ENCODE data around the gene GNB1L.

GNB1L gene

GRCh38 chr22:19791894-19792293, 62.8 kb downstream of the GNB1L start:
- DNase-seq (ENCODE audit: insufficient read length, low spot score) (no peak), FAIRE-seq (no peak)
- no peak for TF ChIP-seq CTCF (IDR thresholded peaks at IDR 0.05; ENCODE audit: insufficient read depth, missing control alignments)

DNA sequence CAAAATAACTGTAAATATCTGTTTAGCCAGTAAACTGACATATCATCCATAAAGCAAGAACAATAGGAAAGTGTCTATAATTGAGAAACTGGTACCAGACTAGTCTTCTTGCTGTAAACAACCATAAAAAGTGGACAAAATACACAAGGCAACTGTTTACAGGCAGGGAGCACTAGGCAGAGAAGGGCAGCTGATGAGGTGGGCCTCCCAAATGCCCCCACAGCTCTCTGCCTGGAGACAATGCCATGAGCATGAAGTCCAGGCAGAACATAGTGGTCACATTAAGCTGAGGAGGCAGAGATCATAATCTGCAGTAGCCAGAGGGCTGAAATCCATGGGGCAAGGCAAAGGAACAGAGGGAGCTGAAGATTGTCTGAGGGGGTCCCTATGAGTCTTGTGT, 63.4 kb downstream of the GNB1L start:
- no peak for FAIRE-seq
- TF ChIP-seq CTCF (IDR thresholded peaks at IDR 0.05; ENCODE audit: insufficient read depth, missing control alignments), result no peak
- no peak for DNase-seq (ENCODE audit: insufficient read length, low spot score)

DNA sequence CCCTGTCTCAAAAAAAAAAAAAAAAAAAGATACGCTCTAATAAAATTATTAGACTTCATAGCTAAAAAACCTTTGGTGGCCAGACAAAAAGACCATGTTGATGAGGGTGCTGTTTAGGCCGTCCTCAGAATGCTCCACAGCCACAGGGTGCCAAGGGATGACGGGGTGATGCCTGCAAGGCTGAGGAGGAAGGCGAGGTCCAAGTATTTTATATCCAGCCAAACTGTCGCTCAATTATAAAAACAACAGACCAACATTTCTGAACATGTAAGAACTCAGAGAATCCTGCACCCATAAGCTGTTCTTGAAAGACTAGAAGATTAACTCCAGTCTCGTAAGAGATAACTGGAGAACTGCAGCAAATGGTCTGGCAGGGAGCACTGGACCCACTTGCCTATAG, 64.8 kb downstream of the GNB1L start:
- no peak for TF ChIP-seq CTCF (IDR thresholded peaks at IDR 0.05; ENCODE audit: insufficient read depth, missing control alignments)
- FAIRE-seq (no peak), DNase-seq (ENCODE audit: insufficient read length, low spot score) (no peak)

DNA sequence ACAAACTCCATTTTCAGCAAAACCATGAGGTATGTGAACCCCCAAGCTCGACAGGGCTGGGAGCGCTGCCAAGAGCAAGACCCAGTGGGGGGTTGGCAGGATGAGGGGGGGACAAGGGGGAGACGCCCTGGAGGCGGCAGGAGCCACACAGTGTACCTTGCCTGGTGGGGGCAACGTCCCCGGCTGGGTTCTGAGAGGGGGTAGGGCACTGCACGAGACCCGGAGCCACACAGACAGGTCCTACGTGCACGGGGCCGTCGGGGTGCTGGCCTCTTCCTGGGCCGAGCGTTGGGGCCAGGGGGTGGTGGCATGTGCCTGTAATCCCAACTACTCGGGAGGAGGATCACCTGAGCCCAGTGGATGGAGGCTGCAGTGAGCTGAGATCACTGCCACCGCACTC, 65.3 kb downstream of the GNB1L start:
- DNase-seq (ENCODE audit: insufficient read length, low spot score) (no peak), FAIRE-seq (no peak)
- no peak for TF ChIP-seq CTCF (IDR thresholded peaks at IDR 0.05; ENCODE audit: insufficient read depth, missing control alignments)

DNA sequence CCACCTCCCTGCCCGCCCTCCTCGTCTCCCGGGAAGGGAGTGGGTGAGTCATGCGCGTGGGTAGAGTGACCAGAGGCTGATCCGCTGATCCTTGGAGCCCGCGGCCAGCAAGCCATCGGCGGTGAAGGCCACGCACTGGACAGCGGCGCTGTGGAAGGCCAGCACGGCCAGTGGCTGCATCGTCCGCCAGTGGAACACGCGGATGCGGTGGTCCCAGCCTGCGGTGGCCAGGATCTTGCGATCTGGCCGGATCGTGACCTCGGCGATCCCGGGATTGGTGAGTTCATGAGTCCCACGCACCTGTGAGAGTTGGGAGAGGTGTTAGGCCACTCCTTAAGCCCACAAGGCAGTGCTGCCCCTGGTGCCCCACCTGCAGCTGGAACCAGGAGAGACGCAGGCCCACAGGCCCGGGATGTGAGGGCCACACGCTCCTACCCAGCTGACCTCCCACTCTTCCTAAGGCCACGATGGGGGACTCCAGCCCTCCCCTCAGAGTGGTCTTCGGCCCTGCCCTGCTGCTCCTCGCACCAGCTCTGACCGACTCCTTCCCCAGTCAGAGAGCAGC, 65.9 kb downstream of the GNB1L start:
- TF ChIP-seq CTCF (IDR thresholded peaks at IDR 0.05; ENCODE audit: insufficient read depth, missing control alignments), result no peak
- FAIRE-seq (no peak), DNase-seq (ENCODE audit: insufficient read length, low spot score) (no peak)

DNA sequence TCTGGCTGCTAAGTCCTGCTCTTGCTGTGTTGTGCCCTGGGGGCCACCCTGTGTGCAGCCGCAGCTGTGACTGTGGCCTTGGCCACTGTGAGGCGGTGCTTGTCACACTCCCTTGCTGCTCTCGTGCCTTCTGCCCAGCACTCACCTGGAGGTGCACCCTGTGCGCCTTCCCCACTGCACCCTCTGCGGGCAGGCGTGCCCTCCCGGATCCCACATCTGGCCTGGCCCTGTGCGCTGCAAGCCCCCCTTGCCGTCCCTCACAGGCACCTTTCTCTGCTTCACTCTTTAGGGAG, 66.9 kb downstream of the GNB1L start:
- FAIRE-seq (no peak), DNase-seq (ENCODE audit: insufficient read length, low spot score) (no peak)
- no peak for TF ChIP-seq CTCF (IDR thresholded peaks at IDR 0.05; ENCODE audit: insufficient read depth, missing control alignments)

- DNase-seq (ENCODE audit: insufficient read length, low spot score) (no peak), FAIRE-seq (no peak)
- TF ChIP-seq CTCF (IDR thresholded peaks at IDR 0.05; ENCODE audit: insufficient read depth, missing control alignments), result no peak
Observed at GRCh38 chr22:19786959-19787848, 67.5 kb downstream of the GNB1L start.

Data from D721Med (cell line).